Effector CD4-positive, alpha-beta T cell (primary cell): ENCODE results near the gene ERBB3.

Experiments
- DNase-seq: peaks from one replicate; pipeline ENCODE4 v3.0.0-alpha.2; 2020

ERBB3 gene

GRCh38 chr12:56080556-56081138, 682 bp downstream of the ERBB3 start:
- DNase-seq = no peak

- DNase-seq = no peak
Observed at GRCh38 chr12:56081393-56082347, 1.7 kb downstream of the ERBB3 start.

GRCh38 chr12:56082382-56082781, 2.4 kb downstream of the ERBB3 start:
- no peak for DNase-seq

- DNase-seq = no peak
Observed at GRCh38 chr12:56082967-56083366, 3.0 kb downstream of the ERBB3 start.

- no peak for DNase-seq
Observed at GRCh38 chr12:56084958-56085543, 5.1 kb downstream of the ERBB3 start.

GRCh38 chr12:56086096-56086495, 6.1 kb downstream of the ERBB3 start:
- DNase-seq = no peak

GRCh38 chr12:56086608-56087007, 6.6 kb downstream of the ERBB3 start:
- DNase-seq = no peak

GRCh38 chr12:56087220-56087619, 7.3 kb downstream of the ERBB3 start:
- no peak for DNase-seq

GRCh38 chr12:56097738-56098137, 17.8 kb downstream of the ERBB3 start:
- no peak for DNase-seq

GRCh38 chr12:56098592-56098991, 18.6 kb downstream of the ERBB3 start:
- DNase-seq = no peak

GRCh38 chr12:56099787-56100186, 19.8 kb downstream of the ERBB3 start:
- no peak for DNase-seq

- DNase-seq = no peak
Observed at GRCh38 chr12:56101045-56101444, 21.1 kb downstream of the ERBB3 start.

- no peak for DNase-seq
Observed at GRCh38 chr12:56102683-56103065, 22.7 kb downstream of the ERBB3 start.

GRCh38 chr12:56103066-56103711, 23.2 kb downstream of the ERBB3 start:
- no peak for DNase-seq

GRCh38 chr12:56103823-56104108, 23.8 kb downstream of the ERBB3 start:
- DNase-seq = no peak

- peak; percentile 91 for DNase-seq
Observed at GRCh38 chr12:56104109-56104814, 24.3 kb downstream of the ERBB3 start, which contains the start of gene PA2G4. Gene PA2G4, plus strand, starts transcription at chr12:56104559. Its CDS starts 179 bp downstream, at chr12:56104738.

- no peak for DNase-seq
Observed at GRCh38 chr12:56104815-56105608, 25.0 kb downstream of the ERBB3 start.

- no peak for DNase-seq
Observed at GRCh38 chr12:56105609-56105902, 25.6 kb downstream of the ERBB3 start.

- DNase-seq = no peak
Observed at GRCh38 chr12:56107242-56107641, 27.3 kb downstream of the ERBB3 start.

- DNase-seq = no peak
Observed at GRCh38 chr12:56110571-56110970, 30.6 kb downstream of the ERBB3 start.

- no peak for DNase-seq
Observed at GRCh38 chr12:56114084-56114483, 34.1 kb downstream of the ERBB3 start.

- DNase-seq = no peak
Observed at GRCh38 chr12:56115329-56115728, 35.4 kb downstream of the ERBB3 start.
